T-helper 9 cell (primary cell): Measurements from ENCODE around the gene DIAPH1.

Experiments used
- DNase-seq: peaks from one replicate; pipeline ENCODE4 v3.0.0-alpha.2; 2020

Gene DIAPH1

DNA sequence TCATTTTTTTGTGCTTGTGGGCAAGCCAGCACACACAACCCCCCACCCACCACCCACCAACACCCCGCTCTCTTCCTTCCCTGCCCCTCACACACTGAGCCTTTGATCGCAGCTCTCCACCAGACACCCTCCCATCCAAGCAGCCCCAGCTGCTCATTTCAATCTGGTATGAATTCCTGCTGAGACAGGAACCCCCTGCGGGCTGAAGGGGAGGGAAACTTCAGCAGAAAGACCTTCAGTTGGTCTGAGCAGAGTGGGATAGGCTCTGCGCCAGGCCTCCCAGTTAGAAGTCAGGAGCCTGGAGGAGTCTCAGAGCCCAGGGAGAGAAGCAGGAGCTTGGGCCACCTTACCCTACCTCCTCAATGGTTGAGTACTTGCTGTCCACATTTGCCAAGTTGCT is 122.8 kb downstream of the DIAPH1 start:
- DNase-seq, result no peak

DNA sequence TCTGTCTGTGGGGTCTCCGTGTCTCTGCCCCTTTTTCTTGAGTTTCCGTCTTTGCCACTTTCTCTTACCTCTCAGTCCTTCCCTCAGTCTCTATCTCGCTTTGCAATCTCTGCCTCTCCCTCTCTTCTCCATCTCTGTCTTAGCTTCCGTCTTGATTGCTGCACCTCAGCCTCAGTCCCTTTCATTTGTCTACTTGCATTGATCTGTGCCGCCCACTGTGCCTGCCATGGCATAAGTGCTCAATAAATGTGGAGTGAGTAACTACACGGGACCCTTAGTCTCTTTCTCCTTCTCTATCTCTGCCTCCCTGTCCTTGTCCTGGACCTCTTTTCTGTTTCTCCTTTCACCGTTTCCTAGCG is 123.4 kb downstream of the DIAPH1 start:
- no peak for DNase-seq

DNA sequence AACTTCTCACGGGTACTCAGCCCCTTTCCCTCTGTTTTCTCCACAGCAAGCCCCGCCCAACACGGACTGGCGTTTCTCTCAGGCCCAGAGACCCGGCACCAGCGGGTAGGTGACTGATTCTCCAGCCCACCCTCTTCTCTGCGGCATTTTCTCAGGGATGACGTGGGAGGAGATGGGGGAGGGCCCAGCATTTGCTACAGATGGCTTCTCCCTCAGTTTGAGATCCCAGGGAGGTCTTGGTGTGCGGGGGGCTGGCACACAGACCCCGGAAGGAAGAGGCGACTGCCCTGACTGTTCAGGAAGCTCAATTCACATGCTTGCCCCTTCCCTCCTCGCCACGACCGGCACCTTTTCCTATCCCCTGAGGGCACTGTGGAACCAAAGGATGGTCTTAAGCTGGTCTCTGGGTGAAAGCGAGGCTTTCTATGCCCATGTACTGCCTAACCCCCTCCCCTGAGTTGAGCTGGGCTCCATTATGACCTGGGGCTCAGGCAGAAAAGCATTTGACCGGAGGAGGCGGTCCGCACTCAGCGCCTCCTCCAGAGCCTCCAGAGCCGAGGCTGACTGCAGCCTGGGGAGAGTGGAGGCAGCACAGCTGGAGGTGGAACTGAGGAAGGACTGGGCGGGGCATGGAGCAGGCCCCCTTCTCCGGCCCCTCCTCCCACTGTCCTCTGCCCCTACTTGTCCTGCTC is 123.9 kb downstream of the DIAPH1 start:
- no peak for DNase-seq

DNA sequence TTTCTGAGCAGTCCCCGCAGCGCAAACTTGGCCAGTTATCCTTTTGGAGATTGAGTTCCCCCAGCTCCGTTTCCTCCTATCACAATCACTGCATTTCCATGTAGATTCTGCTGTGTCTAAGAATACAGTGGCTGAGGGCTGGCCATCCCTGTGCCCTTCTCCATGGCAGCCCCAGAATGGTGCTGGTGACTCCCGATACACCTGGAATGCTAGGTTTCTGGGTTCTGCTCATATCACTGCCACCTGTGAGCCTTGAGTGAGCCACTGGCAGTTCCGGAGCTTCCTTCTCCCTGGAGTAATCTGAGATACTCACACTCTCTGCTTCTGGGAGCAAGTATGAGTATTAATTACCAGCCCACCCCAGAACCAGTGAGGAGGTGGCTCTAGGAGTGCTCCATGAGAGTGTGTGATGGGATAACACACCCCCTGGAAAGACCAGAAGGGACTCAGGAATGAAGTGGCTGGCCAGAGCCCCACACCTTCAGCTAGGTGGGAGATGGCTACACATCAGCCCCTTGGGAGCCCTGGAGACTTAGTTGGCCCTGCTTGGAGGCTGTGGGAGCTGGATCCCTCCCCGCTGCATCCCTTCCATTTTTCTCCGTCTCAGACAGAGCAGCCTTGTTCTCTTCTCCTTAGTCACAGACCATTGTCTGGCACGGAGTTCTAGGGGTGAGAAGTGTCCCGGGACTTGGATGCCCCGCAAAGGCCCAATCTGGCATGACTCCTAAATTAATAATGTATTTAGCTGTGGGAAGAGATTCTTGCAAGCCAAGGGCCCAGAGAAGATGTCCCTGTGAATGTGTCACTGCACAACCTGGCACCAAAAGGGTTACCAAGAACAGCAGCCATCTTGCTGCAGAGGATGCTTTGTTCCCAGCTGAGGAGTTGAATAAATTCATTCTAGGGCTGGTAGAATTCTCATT is 125.0 kb downstream of the DIAPH1 start:
- no peak for DNase-seq

DNA sequence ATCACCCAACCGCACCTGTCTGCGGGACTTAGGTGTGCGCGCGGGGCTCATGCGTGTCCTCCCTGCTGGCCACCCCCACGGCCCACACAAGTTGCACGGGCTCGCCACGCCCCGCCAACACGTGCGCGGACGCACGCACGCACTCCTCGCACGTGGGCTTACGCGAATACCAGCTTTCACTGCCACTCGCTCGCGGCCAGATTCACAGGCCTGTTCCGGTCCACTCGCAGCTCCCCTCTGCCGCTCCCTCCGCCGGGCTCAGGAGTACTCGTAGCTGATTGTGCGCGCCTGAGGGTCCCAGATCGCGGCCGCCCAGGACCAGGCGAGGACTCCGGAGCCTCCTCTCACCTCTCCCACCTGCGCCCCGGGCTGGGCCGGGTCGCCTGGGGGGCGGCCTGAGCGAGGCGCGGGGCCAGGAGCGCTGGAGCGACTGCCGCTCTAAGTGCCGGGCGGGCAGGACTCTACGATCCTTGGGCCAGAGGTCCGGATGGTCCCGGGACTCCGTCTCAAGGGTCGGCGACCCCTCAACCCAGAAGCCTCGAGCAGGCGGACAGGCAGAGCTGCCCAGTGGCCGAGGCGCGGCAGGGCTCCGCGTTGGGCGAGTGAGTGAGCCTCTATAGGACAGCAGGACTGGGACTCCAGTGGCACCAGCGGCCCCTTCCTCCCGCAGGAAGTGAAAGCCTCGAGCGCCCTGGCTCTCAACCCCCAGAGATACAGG is 126.5 kb downstream of the DIAPH1 start:
- DNase-seq, result no peak

DNA sequence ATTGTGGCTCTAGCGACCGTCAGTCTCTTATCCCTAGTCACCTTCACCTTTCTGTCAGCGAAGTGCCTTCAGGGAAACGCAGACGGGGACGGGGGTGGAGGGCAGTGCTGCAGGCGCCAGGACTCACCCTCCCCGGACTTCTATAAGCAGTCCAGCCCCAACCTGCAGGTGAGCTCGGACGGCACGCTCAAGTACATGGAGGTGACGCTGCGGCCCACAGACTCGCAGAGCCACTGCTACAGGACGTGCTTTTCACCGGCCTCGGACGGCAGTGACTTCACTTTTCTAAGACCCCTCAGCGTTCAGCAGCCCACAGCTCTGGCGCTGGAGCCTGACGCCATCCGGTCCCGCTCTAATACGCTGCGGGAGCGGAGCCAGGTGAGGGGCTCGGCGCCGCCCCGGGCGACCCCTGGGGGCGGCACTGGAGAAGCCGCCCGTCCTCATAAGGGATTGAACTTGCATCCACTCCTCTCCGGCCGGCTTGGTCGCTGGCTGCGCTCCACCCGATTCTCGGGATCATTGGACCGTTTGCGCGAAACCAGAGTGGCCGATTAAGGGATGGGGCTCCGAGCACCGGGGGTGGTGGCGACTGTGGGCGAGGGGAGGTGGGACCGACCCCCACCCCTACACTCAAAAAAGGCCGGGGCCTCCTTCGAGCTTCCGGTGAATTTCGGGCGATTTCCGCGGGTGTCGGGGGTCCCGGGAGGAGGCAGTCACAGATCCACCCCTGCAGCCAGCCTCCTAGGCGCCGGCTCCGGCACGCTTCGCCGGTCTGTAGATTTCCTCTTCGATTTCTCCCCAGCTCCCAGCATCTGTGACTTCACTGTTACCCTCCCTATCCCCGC is 127.3 kb downstream of the DIAPH1 start:
- no peak for DNase-seq

DNA sequence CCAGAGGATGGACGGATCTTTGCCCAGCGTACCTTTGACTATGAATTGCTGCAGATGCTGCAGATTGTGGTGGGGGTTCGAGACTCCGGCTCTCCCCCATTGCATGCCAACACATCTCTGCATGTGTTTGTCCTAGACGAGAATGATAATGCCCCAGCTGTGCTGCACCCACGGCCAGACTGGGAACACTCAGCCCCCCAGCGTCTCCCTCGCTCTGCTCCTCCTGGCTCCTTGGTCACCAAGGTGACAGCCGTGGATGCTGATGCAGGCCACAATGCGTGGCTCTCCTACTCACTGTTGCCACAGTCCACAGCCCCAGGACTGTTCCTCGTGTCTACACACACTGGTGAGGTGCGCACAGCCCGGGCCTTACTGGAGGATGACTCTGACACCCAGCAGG is 128.0 kb downstream of the DIAPH1 start:
- DNase-seq, result no peak

DNA sequence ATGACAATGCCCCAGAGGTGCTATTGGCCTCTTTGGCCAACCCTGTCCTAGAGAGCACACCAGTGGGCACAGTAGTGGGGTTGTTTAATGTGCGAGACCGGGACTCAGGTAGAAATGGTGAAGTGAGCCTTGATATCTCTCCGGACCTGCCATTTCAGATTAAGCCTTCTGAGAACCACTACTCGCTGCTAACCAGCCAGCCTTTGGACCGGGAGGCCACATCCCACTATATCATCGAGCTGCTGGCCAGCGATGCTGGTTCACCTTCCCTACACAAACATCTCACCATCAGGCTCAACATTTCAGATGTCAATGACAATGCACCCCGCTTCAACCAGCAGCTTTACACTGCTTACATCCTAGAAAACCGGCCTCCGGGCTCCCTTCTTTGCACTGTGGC is 128.5 kb downstream of the DIAPH1 start:
- no peak for DNase-seq

DNA sequence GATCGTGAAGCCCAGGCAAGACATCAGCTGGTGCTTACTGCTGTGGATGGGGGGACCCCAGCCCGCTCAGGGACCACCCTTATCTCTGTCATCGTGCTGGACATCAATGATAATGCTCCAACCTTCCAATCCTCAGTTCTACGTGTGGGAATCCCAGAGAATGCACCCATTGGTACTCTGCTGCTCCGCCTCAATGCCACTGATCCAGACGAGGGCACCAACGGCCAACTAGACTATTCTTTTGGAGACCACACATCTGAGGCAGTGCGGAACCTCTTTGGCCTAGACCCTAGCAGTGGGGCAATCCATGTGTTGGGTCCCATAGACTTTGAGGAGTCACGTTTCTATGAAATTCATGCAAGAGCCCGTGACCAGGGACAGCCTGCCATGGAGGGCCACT is 129.0 kb downstream of the DIAPH1 start:
- no peak for DNase-seq

DNA sequence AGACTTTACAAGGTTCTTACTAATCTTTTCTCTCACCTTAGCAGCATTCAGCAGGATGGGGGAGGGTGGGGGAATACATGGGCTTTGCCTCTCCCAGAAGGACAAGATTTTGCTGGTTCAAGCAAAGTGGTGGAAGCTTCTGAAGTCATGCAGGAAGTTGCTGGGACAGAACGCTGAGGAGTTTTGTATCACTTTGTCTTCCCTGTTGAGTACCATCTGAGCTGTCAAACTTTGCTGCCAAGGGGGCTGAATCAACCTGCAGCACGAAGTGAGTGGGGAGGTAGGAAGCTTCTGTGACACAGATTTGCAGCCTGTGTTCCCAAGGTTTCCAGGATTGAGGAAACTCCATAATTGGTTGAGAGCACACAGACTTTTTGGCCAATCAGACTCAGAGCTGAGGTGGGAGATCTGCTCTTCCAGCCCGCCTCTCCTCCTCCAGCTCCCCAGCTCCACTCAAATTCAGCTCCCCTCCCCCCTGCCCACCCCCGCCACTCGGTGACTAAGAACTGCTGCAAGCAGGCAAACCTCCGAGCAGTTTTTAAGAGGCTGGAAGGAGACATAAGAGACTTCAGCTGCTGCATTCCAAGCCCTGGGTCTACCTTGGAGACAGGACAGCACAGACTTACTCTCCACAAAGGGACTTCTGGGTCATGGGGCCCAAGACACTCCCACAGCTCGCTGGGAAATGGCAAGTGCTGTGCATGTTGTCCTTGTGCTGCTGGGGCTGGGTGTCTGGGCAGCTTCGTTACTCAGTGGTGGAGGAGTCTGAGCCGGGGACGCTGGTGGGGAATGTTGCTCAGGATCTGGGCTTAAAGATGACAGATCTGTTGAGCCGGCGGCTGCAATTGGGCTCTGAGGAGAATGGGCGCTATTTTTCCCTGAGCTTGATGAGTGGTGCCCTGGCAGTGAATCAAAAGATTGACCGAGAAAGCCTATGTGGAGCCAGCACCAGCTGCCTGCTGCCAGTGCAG is 129.9 kb downstream of the DIAPH1 start, which contains the start of gene PCDHGC5:
Gene PCDHGC5 (plus strand): TSS at position 491 of the 971 bp plus-strand sequence. CDS start 160 bp downstream, at position 651.
- no peak for DNase-seq

DNA sequence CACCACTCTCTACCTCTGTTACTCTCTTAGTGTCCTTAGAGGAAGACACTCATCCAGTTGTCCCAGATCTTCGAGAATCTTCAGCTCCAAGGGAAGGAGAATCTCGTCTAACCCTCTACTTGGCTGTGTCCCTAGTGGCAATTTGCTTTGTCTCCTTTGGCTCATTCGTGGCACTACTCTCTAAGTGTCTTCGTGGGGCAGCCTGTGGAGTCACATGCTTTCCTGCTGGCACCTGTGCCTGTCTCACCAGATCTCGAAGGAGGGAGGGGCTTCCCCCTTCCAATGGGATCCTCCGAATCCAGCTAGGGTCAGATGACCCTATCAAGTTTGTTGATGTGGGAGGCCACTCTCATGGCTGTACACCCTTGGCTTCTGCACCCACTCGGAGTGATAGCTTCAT is 131.7 kb downstream of the DIAPH1 start:
- DNase-seq, result no peak

DNA sequence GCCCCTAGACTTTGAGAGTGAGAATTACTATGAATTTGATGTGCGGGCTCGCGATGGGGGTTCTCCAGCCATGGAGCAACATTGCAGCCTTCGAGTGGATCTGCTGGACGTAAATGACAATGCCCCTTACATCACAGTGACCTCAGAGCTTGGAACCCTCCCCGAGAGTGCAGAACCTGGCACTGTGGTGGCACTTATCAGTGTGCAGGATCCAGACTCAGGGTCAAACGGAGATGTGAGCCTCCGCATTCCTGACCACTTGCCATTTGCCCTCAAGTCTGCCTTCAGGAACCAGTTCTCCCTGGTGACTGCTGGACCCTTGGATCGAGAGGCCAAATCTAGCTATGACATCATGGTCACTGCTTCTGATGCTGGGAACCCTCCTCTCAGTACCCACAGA is 132.7 kb downstream of the DIAPH1 start:
- no peak for DNase-seq

DNA sequence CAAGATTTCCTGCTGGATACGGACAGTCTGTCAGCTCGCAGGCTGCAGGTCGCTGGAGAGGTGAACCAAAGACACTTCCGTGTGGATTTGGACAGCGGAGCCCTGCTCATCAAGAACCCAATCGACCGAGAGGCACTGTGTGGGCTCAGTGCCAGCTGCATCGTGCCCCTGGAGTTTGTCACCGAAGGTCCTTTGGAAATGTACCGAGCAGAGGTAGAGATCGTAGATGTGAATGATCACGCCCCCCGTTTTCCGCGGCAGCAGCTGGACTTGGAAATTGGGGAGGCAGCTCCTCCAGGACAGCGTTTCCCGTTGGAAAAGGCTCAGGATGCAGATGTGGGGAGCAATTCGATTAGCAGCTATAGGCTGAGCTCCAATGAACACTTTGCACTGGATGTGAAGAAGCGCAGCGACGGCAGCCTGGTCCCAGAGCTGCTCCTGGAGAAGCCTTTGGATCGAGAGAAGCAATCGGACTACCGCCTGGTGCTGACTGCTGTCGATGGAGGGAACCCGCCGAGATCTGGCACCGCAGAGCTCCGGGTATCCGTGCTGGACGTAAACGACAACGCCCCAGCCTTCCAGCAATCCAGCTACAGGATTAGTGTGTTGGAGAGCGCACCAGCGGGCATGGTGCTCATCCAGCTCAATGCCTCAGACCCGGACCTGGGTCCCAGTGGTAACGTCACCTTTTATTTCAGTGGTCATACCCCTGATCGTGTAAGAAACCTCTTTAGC is 133.3 kb downstream of the DIAPH1 start:
- no peak for DNase-seq

DNA sequence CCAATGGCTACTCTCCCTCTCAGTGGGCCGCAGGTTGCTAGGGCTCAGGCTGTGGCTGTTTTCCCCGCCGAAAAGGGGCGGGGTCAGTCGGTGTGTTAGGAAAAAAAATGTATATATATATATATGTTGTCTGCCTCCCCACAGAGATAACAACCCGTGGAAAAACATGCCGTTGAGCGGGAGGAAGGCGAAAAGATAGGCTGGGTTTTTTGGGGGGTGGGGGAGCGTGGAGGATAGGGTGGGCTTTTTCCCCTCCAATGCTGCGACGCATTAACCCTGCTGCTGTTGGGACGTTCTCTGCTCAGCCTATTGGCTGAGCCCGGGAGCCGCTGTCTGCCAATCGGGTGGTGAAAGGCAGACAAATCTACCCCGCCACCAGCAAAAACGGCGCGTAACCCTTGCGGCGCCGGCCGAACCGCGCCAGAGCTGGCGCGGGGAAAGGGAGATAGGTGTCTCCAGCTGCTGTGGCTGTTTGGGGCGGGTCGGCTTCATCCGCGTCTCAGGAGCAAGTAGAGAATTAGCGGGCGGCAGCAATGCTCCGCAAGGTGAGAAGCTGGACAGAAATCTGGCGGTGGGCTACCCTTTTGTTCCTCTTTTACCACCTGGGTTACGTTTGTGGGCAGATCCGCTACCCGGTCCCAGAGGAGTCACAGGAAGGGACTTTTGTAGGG is 134.0 kb downstream of the DIAPH1 start, which contains the start of gene PCDHGC4:
Gene PCDHGC4 (plus strand): TSS at position 390 of the 671 bp plus-strand sequence. CDS start 144 bp downstream, at position 534.
- no peak for DNase-seq

DNA sequence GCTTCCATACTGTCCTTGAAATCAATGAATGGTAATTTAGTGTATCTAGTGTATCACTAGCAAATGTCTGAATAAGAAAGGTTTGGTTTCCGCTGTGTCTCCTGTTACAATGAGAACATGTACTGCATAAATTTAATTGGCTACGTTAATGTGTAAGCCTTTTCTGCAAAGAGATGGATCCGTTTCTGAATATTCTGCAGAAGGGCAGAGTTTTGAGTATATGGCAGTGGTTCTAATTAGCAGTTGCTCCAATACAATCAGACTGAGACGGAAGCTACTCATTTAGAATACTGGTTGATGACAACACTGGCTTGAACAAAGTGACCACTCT is 134.5 kb downstream of the DIAPH1 start:
- no peak for DNase-seq

DNA sequence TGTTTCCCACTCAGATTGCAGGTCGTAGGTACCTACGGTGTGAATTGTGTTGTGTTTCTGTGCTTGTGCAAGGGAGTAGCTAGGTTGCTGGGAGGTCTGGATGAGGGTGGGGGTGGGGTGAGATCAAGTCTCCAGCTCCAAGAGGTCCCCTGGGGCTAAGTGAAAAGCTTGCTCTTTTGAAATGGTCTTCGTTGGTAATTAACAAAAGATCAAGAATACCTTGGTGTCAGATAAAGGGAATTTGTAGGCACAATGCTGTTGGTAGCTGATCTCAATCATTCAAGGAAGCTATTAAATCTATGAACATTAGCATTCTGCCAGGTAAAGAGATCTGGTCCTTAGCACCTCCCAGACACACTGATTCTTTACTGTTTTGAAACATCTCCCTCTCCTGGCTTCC is 134.9 kb downstream of the DIAPH1 start:
- no peak for DNase-seq

DNA sequence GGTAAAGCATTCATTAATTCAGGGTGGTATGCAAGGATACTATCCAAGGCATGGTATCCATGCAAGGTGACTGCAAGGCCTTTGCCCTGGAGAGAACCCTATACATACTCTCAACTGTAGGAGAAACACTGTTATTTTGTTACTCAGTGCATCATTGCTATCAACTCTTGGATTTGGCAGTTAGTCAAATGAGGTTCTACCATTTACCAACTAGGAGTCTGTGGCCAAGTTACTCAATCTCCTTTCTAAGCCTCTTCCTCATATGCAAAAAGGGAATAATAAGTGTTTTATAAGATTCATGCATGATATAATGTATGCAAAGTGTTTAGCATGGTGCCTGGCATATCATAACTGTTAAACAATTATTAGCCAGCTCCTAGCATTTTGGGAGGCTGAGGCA is 139.0 kb downstream of the DIAPH1 start:
- DNase-seq, result no peak

DNA sequence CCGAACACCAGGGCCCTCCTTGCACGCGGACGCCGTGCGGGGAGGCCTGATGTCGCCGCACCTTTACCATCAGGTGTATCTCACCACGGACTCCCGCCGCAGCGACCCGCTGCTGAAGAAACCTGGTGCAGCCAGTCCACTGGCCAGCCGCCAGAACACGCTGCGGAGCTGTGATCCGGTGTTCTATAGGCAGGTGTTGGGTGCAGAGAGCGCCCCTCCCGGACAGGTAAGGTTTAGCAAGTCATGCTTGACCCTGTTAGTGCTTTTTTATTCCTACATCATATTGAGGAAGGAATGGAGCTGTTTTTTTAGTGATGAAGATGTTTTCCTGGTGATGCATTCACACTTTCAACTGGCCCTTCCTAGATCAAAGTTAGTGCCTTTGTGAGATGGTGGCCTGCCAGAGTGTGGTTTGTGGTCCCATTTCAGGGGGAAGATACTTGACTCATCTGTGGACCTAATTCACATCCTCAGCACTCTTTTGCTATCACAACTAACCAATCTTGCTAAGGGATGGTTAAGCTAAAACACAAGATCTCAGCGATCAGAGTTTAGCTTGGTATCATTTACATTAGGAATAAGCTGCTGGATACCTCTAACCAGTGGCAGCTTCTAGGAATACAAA is 140.4 kb downstream of the DIAPH1 start:
- DNase-seq, result no peak

DNA sequence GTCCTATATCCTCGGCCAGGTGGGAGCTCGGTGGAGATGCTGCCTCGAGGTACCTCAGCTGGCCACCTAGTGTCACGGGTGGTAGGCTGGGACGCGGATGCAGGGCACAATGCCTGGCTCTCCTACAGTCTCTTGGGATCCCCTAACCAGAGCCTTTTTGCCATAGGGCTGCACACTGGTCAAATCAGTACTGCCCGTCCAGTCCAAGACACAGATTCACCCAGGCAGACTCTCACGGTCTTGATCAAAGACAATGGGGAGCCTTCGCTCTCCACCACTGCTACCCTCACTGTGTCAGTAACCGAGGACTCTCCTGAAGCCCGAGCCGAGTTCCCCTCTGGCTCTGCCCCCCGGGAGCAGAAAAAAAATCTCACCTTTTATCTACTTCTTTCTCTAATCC is 141.0 kb downstream of the DIAPH1 start:
- no peak for DNase-seq
